ENCODE results near the gene SPTSSA.
A peak's percentile ranks its signal among the peaks of the same experiment; 100 is the strongest.
"Not testable (repeated sequence)": the region's sequence is repeated elsewhere in the genome, so short reads cannot be mapped to it uniquely, and the experiment has no call there.

The SPTSSA gene

GRCh38 chr14:34462132-34462893 lies at the start of gene SPTSSA:
TSS of gene SPTSSA (minus strand) at chr14:34462240. CDS start at chr14:34462207, 33 bp downstream.
- DNase-seq (ENCODE audit: low read depth in 2 of 3, low spot score in 1 of 3) = peak; percentile 81 to 89 (median 86)

- no peak for DNase-seq (ENCODE audit: low read depth in 2 of 3, low spot score in 1 of 3)
Observed at GRCh38 chr14:34507884-34508283, 45.8 kb upstream of the SPTSSA start.

GRCh38 chr14:34507459-34507858 lies 45.4 kb upstream of the SPTSSA start:
- DNase-seq (ENCODE audit: low read depth in 2 of 3, low spot score in 1 of 3) = no peak

GRCh38 chr14:34505124-34505491 lies 43.1 kb upstream of the SPTSSA start:
- not testable (repeated sequence) for DNase-seq (ENCODE audit: low read depth in 2 of 3, low spot score in 1 of 3)

- not testable (repeated sequence) for DNase-seq (ENCODE audit: low read depth in 2 of 3, low spot score in 1 of 3)
Observed at GRCh38 chr14:34504027-34504426, 42.0 kb upstream of the SPTSSA start.

- no peak for DNase-seq (ENCODE audit: low read depth in 2 of 3, low spot score in 1 of 3)
Observed at GRCh38 chr14:34502545-34503225, 40.6 kb upstream of the SPTSSA start.

GRCh38 chr14:34502001-34502400 lies 40.0 kb upstream of the SPTSSA start:
- DNase-seq (ENCODE audit: low read depth in 2 of 3, low spot score in 1 of 3) = no peak

GRCh38 chr14:34501004-34501580 lies 39.1 kb upstream of the SPTSSA start:
- no peak for DNase-seq (ENCODE audit: low read depth in 2 of 3, low spot score in 1 of 3)

- DNase-seq (ENCODE audit: low read depth in 2 of 3, low spot score in 1 of 3) = peak in 1 of 3 donors; percentile 2
Observed at GRCh38 chr14:34498684-34499412, 36.8 kb upstream of the SPTSSA start.

GRCh38 chr14:34496679-34497513 lies 34.9 kb upstream of the SPTSSA start:
- no peak for DNase-seq (ENCODE audit: low read depth in 2 of 3, low spot score in 1 of 3)

GRCh38 chr14:34496007-34496678 lies 34.1 kb upstream of the SPTSSA start:
- DNase-seq (ENCODE audit: low read depth in 2 of 3, low spot score in 1 of 3) = no peak

- no peak for DNase-seq (ENCODE audit: low read depth in 2 of 3, low spot score in 1 of 3)
Observed at GRCh38 chr14:34489324-34489723, 27.3 kb upstream of the SPTSSA start.

GRCh38 chr14:34488528-34488927 lies 26.5 kb upstream of the SPTSSA start:
- no peak for DNase-seq (ENCODE audit: low read depth in 2 of 3, low spot score in 1 of 3)

- no peak for DNase-seq (ENCODE audit: low read depth in 2 of 3, low spot score in 1 of 3)
Observed at GRCh38 chr14:34484726-34485125, 22.7 kb upstream of the SPTSSA start.

GRCh38 chr14:34482463-34482862 lies 20.4 kb upstream of the SPTSSA start:
- no peak for DNase-seq (ENCODE audit: low read depth in 2 of 3, low spot score in 1 of 3)

GRCh38 chr14:34479694-34480093 lies 17.7 kb upstream of the SPTSSA start:
- DNase-seq (ENCODE audit: low read depth in 2 of 3, low spot score in 1 of 3) = no peak

GRCh38 chr14:34478261-34478660 lies 16.2 kb upstream of the SPTSSA start:
- DNase-seq (ENCODE audit: low read depth in 2 of 3, low spot score in 1 of 3) = no peak

GRCh38 chr14:34476036-34476435 lies 14.0 kb upstream of the SPTSSA start:
- DNase-seq (ENCODE audit: low read depth in 2 of 3, low spot score in 1 of 3) = not testable (repeated sequence)

- DNase-seq (ENCODE audit: low read depth in 2 of 3, low spot score in 1 of 3) = no peak
Observed at GRCh38 chr14:34475163-34475562, 13.1 kb upstream of the SPTSSA start.

- no peak for DNase-seq (ENCODE audit: low read depth in 2 of 3, low spot score in 1 of 3)
Observed at GRCh38 chr14:34474187-34474679, 12.2 kb upstream of the SPTSSA start.

Measured in stimulated activated CD4-positive, alpha-beta T cell treated with anti-CD3 and anti-CD28 coated beads, Interleukin-12 subunit alpha, Interleukin-12 subunit beta, amount 100 ng/mL, for 48 hours (primary cell).